Stimulated activated CD4-positive, alpha-beta T cell treated with anti-CD3 and anti-CD28 coated beads, TNF-alpha, amount 100 ng/mL, for 48 hours (primary cell): Measurements from ENCODE around the gene APOB.

ENCODE experiments used
- DNase-seq, 3 donors: peaks; one replicate each; pipeline ENCODE4 v3.0.0-alpha.2; 2020; ENCODE audit warnings: low read depth in 3 of 3

The APOB gene

DNA sequence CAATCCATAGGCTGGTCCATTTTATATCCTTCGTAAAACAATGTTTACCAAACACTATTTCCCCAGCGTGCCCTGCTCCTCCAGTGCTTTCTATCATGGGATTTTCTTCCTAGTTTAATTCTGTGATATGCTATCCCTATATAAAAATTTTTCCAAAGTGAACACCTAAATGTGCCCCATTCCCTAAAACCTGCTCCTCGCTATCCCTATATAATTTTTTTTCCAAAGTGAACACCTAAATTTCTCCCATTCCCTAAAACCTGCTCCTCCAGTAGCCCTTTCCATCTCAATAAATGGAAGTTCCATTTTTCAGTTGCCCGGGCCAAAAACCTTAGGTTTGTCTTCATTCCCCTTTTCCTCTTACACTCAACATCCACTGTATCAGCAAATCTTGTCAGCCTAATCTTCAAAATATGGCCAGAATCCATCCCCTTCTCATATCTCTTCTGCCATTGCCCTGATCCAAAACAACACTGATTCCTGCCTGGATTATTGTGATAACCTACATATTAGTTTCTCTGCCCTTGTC is 26.1 kb downstream of the APOB start:
- DNase-seq: no peak

DNA sequence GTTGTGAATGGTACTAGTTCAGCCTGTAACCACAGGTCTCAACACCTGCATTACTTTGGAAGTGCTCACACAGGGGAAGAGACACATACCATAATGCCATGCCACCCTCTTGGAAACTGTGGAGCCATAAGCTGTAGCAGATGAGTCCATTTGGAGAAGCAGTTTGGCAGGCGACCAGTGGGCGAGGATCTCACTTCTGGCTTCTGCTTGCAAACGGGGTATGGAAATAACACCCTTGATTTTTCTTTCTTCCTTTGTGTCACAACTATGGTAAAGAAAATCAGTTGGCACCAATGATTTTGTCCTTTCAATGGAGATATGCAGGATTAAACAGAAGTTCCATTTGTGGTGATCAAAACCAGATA is 28.6 kb downstream of the APOB start:
- no peak for DNase-seq

DNA sequence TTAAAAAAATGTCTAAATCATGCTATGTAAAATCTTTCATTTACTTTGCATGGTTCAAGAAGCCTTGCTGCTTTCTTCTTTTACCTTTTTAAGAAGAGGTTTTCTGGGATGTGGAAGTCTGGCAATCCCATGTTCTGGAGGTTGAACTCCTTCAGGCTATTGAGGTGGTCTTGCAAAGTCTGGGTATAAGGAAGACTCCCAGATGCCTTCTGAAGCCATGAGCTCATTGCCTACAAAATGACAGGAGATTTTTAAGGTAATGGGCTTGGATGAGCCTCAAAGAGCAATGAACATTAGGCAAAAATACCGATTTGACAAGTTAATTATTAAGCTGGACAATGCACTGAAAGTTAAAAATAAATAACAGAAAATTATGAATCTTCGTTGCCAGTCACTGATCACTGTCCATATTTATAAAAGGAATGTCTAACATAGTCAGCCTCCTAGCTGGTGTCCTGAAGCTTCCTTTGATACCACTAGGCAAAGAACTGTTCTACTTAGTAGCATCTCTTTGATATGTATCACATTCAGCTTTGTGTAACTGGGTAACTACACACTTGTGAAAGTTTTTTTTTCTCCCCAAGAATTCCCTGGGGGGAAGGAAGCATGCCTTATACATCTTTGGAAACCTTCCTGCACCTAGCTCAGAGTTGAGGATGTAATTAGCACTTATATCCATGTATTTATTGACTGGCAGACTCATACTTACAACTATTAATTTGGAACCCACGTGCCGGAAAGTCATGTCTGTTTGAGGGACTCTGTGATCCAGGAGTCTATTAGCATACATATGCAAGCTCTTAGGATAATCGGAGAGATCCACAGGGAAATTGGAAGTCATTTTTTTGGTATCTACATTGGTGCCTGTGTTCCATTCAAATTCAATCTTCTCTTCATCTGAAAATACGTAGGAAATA is 29.3 kb downstream of the APOB start:
- DNase-seq: no peak

DNA sequence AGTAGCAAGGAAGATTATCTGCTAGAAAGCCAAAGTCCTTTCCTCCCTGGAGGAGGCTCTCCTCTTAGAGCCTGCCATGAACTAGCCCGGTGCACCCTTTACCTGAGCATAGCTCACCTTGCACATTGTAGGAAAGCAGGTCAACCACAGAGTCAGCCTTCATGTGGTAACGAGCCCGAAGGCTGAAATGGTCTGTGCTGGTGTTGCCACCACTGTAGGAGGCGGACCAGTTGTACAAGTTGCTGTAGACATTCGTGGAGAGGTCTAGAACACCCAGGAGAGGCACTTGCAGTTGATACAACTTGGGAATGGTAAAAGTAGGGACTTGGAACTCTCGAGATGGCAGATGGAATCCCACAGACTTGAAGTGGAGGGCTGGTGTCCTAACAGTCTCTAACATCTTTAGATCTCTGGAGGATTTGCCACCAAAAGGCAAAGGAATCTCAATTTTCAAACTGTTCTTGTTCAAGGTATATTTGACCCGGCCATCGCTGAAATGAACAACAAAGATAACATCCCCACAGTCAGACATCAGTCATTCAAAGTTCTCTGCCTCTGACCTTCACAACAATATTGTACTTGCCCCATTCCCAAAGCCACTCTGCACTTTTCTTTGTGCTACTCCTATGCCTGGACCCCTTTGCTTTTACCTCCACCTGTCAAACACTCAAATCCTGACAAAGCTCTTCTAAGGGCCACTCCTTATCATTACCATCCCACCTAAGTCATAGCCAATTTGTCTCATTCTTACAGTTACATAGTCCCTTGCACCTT is 30.6 kb downstream of the APOB start:
- no peak for DNase-seq

DNA sequence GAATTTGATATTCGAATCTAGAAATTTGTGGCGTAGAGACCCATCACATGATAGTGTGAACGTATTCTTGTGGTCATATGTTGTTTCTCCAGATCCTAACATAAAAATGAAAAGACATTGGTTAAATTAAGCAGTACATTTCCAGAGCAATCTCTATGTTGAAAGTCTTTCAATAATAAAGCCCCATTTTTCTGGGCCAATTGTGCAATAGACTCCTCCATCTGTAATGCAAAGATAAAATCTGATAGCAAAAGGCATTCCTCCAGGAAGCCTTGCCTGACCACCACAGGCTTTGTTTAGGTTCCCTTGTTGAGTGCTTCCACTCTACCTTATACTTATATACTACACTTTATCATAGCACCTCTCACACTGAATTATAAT is 31.3 kb downstream of the APOB start:
- DNase-seq: no peak

DNA sequence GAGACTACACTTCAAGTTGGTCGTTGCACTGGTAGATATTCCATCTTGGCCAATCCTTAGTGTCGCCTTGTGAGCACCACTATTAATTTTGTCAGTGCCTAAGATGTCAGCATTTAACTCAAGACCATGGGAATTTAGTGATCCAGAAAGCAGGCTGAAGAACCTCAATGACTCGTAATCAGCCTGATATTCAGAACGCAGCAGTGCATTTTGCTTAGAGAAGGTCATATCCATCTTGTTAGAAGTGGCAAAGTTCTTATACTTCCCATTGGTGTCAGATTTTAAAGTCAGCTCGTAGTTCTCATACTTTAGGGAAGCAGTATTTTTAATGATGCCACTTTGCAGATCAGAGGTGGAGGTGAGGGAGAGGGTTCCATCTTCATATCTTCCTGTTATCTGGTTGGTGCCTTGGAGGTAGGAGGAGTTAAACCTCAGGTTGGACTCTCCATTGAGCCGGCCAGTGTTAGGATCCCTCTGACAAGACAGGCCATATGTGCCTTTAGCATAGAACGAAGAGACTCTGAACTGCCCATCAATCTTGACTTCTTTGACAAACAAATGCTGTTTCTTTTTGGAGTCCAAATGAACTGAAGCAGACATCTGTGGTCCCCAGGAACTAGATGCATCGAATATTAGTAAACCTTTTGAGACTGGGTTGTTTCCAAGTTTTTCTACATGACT is 31.9 kb downstream of the APOB start:
- no peak for DNase-seq

DNA sequence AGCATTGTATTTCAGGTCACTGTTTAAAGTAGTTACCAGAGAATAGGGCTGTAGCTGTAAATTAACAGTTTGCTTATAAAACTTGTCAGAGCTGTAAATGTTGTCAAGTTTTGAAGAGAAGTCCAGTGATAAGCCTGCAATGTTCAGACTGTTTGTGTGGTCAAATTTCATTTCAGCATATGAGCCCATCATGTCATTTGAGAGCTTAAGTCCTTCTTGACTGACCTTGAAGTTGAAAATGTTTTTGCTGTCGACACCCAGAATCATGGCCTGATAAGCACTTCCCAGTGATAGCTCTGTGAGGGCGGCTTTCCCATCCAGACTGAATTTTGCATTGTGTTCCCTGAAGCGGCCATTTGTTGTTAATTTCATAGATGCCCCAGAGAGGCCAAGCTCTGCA is 32.4 kb downstream of the APOB start:
- DNase-seq: no peak

DNA sequence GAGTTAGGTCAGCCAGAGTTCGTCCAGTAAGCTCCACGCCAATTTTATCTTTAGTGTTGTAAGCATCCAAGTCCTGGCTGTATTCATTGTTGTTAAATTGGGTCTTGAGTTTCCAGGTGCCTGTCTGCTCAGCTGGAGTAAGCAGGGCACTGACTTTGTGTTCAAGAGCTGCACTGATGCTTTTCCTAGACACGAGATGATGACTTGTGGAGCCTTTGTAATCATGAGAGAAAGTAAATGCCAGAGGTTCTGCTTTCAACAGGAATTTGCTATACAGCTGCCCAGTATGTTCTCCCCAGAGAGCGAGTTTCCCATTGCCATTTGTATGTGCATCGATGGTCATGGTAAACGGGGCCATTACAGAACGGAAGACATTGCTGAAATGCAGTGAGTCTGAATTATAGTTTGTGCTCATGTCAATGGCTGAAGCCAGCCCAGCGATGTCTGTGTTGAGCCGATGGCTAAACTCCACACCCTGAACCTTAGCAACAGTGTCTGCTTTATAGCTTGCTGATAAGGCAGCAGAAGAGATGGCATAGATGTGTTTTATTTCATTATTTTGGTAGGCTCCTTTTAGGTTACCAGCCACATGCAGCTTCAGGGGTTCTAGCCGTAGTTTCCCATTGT is 32.9 kb downstream of the APOB start:
- no peak for DNase-seq

DNA sequence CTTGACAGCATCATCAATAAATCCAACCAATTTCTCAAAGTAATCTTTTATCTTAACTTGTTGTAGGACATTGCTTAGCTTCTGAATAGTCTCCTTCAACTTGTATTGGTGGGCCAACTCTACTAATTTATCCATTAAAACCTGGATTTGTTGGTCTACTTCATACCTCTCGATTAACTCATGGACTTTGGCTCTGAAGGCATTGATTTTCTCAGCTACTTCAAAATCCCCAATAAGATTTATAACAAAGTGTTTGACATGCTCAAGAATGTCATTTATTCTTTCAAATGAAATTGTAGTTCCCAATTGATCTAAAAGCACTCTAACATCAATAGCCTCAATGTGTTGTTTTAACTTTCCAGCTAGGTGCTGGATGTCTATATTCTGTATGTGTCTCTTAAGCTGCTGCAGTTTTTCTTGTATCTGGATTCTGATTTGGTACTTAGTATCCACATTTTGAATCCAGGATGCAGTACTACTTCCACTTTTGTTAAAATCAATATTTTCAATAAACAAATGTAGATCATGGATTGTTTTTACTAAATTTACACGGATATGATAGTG is 34.1 kb downstream of the APOB start:
- no peak for DNase-seq

DNA sequence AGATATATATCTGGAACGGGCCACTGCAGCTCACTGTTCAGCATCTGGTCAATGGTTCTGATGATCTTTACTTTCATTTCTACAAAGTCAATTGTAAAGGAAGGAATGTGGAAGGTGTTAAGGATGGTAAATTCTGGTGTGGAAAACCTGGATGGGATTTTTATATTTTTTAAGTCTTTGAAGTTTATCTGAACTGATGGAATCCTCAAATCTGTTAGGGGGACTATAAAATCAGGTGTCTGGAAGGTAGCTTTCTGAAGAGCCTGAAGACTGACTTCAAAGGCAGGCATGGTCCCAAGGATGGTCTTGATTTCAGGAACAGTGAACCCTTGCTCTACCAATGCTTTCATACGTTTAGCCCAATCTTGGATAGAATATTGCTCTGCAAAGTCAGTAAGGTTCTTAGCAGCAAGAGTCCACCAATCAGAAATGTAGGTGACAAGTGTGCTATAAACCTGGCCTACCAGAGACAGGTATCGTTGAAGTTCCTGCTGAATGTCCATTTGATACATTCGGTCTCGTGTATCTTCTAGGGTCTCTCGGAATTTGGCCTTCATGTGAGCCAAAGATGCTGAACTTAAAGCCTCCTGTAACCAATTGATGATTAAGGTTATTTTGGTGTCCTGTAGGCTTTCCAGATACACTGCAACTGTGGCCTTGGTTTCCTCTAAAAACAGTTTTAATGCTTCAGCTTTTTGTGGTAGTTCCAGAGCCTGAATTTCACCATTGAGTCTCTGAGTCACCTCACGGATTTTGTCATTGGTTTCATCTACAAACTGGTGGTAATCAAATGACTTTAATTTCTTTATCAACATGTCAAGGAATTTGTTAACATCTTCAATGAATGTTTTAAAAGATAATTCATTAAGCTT is 34.8 kb downstream of the APOB start:
- no peak for DNase-seq

DNA sequence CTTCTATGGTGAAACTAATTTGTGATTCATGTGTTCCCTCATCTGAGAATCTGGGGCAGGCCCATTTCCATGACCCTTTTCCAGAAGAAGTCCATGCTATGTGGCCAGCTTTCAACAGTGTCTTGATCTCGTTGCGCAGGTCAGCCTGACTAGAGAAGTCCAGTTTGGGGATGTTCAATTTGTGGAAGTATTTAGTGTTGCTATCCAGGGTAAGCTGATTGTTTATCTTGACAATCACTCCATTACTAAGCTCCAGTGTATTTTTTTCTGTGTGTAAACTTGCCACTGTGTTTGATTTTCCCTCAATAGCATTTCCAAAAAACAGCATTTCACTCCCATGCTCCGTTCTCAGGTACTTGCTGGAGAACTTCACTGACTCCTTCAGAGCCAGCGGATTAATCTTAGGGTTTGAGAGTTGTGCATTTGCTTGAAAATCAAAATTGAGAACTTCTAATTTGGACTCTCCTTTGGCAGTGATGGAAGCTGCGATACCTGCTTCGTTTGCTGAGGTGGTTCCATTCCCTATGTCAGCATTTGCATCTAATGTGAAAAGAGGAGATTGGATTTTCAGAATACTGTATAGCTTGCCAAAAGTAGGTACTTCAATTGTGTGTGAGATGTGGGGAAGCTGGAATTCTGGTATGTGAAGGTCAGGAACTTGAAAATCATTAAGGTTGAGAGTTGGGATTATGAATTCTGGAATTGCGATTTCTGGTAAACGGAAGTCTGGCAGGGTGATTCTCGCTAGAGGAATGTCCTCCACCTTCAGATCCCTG is 35.7 kb downstream of the APOB start:
- no peak for DNase-seq

DNA sequence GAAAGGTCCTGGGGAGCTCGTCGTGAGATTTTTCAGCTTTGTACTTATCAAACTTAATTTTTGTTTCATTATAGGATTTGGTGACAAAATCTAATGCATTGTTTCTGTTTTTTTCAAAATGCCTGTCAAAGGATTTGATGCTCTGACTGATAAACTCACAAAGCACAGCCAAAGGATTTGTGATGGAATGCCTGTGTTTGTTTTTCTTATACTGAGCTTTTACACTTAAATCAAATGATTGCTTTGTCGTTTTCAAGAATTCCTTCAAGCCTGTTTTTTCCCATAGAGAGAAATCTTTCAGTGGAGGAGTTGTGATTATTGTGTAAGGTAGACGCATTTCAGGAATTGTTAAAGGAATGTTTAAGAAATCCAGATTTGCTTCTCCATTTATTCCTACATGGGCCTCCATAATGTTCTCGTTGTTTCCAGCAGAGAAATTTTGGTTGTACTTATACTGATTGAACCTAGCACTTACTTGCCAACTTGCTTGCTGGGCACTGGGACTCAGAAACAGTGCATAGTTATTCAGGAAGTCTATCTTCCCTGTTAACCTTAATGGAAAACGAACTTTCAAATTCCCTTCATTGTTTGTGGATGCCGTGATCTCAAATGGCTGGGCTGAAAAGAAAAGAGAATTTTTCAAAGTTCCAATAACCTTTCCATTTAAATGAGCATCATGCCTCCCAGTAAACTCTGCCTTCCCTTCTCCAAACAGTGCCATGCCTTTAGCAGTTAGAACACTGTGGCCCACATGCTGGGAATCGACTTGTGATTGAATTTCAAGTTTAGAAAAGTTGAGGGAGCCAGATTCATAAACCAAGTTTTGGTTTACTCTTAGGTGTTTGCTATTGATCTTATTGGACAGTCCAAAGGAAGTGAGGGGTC is 36.5 kb downstream of the APOB start:
- no peak for DNase-seq

DNA sequence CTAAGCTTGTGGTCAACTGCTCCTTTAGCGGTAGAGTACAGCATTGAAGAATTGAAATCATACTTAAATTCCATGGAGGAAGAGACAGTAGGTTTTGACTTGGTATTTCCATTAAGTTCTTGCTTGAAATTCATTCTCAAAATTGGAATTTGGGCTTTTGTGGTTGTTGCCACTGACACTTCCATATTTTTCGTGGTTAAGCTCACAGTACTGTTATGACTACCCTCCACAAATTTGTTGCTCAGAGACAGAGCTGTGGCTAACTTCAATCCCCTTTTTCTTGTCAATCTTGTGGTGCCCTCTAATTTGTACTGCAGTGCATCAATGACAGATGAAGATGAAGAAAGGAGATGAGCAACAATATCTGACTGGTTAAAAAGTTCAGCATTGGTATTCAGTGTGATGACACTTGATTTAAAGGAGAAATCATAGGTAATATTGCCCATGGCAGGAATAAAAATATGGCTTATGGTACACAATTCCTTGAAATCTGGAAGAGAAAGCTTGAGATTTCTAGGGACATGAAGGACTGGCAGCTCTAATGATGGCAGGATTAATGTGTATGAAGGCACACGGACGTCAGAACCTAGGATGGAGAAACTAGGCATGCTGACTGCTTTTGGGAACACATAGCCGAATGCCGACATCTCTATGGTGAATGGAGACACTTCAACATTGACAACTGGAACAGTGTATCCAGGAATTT is 37.3 kb downstream of the APOB start:
- DNase-seq: no peak

DNA sequence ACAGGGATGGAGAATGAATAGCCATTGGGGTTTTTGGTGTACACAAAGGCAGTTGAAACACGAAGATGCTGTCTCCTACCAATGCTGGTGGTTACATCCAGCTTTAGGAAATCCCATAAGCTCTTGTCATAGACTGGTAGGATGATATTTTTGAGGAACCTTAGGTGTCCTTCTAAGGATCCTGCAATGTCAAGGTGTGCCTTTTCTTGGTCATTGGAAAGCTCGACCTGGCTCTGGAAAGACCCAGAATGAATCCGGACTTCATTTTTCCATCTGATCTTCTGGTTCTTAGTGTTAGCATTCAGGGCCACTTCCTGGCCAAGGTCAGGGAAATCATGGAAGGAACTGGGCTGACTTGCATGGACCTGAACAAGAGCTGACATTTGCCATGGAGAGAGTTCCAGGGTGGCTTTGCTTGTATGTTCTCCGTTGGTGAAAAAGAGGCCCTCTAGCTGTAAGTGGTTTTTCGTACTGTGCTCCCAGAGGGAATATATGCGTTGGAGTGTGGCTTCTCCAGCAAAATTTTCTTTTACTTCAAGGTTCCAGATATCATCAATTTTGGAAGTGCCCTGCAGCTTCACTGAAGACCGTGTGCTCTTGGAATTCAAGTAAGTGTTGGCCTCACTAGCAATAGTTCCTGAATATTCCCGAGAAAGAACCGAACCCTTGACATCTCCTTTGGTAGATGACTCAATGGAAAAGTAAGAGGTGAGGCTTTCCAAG is 38.0 kb downstream of the APOB start:
- DNase-seq: no peak

DNA sequence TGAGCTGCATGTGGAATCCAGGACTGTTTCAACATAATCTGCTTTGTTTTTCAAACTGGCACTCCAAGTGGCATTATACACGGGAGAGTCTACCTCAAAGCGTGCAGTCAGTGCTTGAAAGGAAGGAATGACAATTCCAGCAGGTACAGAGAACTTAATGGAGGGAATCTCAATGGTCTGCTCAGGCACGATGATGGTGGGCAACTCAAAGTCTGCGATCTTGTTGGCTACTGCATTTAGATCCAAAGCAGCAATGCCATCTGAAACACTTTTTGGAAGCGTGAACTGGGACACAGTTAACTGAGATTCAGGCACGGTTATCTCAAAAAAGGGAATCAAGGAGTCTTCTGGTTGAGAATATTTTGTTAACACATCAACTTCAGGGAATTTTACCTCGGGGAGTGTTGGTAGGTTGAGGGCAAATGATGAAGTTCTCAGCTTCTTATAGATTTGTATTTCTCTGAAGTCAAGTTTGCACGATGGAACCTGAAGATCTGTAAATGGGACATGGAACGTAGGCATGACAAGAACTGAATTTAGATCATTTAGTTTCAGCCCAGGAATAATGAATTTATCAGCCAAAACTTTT is 38.7 kb downstream of the APOB start:
- DNase-seq: no peak

DNA sequence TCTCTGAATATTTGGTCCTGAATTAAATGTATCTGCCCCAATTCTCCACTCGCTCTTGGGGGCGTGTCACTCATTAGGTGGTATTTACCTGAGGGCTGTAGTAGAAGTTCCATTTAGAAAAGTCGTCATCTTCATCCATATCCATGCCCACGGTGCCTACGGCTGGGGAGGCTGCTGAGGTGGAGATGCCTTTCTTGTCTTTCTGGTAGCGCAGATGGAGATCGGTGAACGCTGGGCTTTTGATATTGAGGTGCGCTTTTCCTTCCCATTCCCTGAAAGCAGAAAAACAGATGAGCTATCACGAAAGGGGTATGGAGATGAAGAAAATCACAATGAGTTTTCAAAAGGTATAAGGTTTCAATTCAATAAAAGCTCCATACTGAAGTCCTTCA is 39.7 kb downstream of the APOB start:
- DNase-seq: no peak

DNA sequence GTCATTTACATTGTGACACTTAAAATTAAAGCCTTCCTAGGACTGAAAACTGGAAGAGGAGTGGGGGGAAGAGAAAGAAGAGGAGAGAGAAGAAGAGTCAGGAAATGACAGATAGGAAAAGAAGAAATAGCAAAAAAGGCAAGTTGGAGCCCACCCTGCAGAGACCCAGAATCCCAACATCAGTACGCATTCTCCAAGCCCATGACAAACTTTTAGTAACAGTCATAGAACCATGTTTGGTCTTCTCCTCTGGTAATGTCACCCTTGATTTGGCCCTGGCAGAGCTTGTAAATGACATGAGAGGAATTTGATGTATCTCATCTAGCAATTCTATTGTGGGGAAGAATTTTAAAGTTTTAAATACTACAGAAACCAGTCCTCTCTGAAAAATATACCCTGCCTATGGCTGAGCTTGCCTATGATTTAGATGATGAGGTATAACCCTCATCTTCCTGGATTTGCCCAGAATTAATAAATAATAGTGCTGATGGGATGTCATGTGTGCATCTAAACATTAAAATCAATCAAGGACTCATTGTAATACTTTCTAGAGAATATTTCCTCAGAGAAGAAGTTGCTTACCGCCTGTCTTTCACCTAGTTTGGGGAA is 40.2 kb downstream of the APOB start:
- no peak for DNase-seq
